ENCODE results near the gene PRSS36.
"Not testable (repeated sequence)": the region's sequence is repeated elsewhere in the genome, so short reads cannot be mapped to it uniquely, and the experiment has no call there.

PRSS36 gene

GRCh38 chr16:31141489-31142108 is 8.3 kb downstream of the PRSS36 start:
- no peak for DNase-seq

DNA sequence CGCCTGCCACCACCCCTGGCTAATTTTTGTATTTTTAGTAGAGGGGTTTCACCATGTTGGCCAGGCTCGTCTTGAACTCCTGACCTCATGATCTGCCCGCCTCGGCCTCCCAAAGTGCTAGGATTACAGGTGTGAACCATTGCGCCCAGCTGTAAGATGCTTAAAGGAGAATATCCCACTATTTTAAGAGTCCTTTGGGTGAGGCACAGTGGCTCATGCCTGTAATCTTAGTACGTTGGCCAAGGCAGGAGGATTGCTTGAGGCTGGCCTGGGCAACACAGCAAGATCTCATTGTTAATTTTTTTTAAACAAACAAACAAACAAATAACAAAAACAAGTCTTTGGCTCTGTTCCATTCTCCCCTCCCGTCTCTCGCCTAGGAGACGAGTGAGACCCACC is 8.8 kb downstream of the PRSS36 start:
- not testable (repeated sequence) for DNase-seq

DNA sequence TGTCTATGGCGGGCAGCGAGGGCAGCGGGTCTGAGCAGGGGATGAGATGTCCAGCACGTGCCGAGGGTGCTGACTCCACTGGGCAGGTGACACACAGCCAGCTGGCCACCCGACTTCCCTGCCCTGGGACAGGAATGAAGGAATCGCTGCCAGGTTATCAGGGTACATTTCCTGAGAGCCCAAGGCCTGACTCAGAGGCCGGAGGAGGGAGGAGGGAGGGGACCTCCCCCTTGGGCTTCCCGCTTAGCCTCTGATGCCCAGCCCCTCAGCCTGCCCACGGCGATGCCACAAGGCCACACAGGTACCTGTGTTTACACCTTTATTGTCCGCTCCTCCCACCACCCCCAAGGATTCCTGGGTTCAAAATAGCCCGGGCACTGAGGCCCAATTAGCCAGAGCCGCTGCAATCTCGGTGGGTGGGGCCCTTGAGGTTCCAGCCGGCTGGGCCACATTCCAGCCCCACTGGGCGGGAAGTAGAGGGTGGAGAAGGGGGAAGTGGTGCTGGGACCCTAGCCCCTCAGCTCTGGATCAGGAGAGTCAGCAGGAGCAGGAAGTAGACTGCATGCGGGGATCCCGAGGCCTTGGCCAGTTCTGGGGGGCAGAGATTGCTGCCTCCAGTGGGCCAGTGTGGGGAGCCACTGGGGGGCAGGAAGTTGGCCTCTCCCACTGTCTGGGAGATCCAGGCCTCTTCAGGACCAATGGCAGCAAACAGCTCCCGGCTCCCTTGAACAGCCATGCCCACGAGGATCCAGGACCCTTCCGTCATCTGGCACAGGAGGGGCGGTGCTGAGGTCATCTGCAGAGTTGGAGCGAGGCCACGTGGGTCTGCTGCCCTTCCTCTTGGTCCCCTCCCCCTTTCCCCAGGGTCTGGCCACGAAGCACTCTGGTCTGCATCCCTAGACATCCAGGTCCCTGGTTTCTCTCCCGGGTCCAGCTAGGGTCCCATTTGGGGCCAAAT is 11.0 kb downstream of the PRSS36 start:
- DNase-seq, result no peak

GRCh38 chr16:31136822-31137499 is 12.9 kb downstream of the PRSS36 start:
- DNase-seq, result not testable (repeated sequence)

DNA sequence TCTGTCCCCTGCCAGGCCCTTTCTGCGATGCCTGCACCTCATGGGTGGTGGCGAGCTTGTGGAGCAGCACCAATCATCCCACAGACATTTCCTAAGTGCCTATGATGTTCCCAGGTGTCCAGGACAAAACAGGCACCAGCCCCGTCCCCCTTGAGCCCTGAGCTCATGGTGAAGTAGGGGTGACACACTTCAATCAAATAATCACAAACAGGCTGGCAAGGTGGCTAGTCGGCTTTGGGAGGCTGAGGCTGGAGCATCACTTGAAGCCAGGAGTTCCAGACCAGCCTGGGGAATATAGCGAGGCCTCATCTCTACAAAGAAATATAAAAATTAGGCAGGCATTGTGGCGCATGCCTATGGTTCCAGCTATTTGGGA is 13.6 kb downstream of the PRSS36 start:
- DNase-seq, result no peak

GRCh38 chr16:31135535-31136286 is 14.2 kb downstream of the PRSS36 start, which contains the start of gene PRSS8:
PRSS8 (minus strand) TSS chr16:31135727; CDS start chr16:31135498, 229 bp downstream.
- no peak for DNase-seq

DNA sequence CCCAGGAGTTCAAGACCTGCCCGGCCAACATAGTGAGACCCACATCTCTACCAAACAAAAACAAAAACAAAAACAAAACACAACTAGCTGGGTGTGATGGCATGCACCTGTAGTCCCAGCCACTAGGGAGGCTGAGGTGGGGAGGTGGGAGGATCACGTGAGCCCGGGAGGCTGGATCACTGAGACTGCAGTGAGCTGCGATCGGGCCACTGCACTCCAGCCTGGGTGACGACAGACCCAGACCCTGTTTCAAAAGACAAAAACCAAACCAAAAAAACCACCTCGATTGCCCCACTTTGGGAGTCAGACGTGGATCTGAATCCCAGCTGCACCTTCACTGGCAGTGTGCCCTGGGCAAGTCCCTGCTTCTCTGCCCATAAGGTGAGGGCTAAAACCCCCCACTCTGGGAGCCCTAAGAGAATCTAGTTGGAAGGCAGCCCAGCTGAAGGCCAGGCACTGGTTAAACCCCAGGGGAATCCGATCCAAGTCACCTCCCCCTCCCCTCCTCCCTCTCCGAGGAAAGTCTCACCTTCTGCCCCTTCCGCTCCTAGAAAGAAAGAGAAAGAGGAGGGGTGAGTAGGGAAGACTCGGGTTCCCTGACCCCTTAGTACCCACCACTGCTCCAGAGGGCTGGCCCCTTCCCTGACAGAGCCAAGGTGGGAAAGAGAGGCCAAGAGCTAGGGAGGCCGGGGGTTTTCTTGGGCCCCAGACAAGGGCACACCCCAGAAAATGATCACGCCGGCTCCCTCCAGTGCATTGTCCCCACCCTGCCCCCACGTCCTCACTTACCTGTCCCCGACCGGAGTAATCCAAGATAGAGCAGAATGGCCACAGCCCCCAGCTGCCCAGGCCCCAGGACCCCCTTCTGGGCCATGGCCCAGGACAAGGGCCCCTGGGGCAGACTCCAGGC is 15.0 kb downstream of the PRSS36 start:
- no peak for DNase-seq

GRCh38 chr16:31134091-31134571 is 15.7 kb downstream of the PRSS36 start:
- peak in 1 of 2 donors; percentile 33 for DNase-seq

DNA sequence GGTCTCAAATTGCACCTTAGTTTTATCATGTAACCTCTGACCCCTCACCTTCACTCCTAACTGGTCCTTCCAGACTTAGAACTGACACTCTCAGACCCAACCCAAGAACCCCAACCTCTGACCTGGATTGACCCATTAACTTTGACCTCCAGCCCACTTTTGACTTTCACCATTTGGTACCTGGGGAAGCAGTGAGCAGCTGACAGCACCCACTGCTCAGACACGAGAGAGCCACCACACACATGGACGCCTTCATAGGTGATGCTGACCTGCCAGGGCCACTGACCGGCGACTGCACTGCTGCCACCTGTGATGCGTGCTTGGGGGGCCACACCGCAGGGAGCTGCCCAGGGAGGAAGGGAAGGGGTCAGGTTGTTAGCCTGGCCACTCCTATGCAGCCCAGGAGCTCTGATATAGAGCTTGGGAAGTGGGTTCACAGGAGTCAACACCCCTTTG is 16.8 kb downstream of the PRSS36 start:
- DNase-seq, result no peak

DNA sequence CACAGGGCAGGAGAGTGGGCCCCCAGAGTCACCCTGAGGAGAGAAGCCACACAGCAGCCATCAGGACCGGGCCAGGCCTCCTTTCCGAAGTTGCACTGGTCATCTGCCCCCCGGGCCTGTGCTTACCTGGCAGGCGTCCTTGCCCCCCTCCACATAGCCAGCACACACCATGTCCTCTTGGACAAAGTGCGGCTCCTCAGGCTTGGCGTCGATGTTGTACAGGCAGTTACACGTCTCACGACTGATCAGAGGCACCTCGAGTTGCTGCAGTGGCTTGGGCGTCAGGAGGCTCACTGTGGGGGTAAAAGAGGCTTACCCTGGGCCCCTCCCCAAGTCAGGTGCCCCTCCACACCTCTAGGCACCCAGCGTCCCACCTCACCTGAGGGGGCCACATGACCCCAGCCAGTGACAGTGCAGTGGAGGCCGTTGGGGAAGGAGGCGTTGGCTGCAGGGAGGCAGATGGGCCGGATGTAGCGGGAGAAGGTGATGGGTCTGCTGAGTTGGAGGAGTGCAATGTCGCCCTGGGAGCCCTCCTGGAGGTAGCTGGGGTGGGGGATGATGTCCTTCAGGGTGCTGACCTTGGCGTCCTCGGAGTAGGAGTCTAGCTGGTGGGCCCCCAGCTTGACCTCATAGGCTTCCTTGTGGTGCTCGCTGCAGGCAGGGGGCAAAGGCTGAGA is 17.4 kb downstream of the PRSS36 start:
- no peak for DNase-seq

DNA sequence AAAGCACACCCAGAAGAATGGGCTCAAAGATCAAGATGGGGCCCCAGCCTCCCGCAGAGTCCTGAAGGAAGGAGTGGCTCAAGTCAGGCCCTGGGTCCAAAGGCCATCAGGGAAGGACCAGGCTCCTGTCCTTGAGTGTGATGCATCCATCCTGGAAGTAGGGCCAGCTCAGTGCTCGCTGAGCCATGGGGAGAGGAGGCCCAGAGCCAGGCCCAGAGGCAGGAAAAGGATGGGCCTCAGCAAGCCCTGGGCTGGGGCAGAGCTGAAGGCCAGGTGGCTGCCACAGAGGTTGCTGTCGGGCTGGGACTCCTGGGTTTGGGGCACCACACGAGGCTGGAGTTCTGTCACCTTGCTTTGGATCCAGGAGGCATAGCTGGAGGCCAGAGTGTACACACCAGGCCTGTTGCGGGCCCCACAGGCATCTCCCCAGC is 18.0 kb downstream of the PRSS36 start:
- no peak for DNase-seq

DNA sequence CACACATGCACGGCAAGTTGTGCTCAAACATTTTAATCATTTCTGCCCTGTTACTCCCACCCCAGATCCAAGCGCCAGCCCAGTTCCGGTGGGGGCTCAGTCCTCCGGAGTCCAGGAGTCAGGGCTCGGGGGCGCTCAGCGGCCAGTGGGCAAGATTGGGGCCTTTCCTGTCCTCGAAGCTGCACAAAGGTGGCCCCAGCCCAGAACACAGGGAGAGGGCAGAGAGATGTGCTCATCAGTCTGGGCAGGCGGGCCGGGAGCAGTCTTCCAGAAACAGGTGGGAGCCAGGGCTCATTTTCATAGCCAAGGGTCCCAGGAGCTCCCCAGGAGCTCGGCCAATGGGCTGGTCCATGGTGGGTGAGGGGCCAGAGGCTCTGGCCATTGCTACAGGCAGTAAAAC is 18.4 kb downstream of the PRSS36 start:
- no peak for DNase-seq

DNA sequence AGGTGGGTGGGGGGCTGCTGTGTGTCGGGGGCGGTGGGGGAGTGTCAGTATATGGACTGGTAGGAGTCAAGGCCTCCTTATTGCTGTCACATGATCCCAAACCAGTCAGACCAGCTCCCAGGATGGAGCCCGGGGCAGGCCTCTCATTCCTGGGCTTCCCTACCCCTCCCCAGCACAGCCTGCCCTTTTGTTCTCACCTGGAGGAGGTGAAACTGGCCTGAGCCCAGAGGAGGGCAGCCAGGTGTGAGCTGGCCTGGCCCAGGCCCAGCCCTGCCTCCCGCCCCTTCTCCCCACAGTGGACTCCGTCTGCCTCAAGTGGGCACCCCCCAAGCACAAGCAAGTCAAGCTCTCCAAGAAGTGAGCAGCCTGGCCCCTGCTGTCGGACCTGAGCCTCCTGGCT is 19.0 kb downstream of the PRSS36 start:
- DNase-seq, result no peak

DNA sequence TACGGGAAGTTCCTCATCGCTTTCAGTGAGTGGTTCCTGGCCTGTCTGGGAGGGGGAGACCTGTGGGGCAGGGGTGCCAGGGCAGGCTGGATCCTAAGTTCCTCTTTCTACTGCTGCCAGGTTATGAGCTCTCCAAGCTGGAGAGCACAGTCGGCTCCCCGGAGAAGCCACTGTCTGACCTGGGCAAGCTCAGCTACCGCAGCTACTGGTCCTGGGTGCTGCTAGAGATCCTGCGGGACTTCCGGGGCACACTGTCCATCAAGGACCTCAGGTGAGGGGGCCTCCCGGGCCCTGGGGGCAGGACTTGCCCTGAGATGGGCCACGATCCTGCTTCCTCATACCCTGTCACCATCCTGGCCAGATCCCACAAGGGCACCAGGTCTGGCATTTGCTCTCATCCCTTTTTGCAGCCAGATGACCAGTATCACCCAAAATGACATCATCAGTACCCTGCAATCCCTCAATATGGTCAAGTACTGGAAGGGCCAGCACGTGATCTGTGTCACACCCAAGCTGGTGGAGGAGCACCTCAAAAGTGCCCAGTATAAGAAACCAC is 19.5 kb downstream of the PRSS36 start:
- no peak for DNase-seq

DNA sequence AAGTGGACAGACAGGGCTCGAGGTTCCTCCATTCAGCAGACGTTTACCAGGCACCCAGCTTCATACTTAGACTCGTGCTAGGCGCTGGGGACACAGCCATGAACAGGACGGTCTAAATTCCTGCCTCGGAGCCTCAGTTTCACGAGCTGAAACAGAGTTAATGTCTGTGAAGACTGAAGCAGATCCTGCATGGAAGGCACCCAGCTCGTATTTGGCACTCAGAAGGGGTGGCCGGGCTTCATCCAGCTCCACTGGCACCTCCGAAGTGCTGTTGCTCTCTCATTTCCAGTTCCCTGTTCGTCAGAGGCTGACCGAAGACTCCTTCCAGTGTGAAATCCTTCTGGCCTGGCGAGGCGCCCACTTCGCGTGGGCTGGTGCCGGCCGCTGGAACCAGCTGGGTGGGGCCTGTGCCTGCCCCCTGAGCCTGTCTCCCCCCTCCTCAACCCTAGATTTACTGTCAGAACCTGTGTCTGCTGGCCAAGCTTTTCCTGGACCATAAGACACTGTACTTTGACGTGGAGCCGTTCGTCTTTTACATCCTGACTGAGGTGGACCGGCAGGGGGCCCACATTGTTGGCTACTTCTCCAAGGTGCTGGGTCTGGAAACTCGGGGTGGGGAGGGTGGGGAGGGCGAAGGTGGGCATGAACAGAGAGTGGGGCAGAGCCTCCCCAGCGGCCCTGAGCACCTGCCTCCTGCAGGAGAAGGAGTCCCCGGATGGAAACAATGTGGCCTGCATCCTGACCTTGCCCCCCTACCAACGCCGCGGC is 20.1 kb downstream of the PRSS36 start:
- no peak for DNase-seq

- DNase-seq, result peak; percentile 28 to 77
Observed at GRCh38 chr16:31128711-31129567, 20.9 kb downstream of the PRSS36 start.

DNA sequence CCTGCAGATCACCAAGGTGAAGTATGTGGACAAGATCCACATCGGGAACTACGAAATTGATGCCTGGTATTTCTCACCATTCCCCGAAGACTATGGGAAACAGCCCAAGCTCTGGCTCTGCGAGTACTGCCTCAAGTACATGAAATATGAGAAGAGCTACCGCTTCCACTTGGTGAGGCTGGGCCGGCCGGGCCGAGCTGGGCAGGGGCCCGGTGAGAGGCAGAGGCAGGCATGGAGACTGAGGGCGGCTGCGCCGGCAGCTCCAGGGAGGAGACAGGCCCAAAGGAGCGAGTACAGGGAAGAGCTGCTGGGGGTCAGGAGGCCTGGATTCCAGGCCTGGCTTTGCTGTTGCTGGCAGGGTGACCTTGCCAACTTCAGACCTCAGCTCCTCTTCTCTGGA is 22.7 kb downstream of the PRSS36 start:
- no peak for DNase-seq

DNA sequence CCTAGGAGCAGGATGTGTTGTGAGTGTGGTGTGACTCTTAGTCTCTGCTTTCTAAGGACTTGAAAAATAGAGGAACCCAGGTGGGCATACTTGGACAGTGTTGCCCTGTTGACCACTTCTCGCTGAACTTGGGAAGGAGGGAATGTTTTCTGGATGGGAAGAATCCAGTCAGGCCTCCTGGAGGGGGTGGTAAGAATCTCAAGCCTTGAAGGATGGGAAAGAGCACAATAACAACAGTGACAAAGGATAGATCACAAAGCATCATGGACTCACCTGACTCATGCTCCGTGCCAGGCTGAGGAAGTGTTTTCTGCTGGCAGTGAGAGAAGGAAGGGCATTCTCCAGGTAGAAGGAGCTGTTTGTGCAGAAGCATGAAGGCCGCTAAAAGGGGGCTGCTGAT is 24.0 kb downstream of the PRSS36 start:
- no peak for DNase-seq

- no peak for DNase-seq
Observed at GRCh38 chr16:31120129-31120528, 29.7 kb downstream of the PRSS36 start.
